Ramos (cell line): ENCODE data around the gene TOR1AIP2.

Experiments
- in situ Hi-C: fragments of 300-500 bp; cut with MboI; formaldehyde crosslinking; loops from one replicate; pipeline ENCODE4 v1.14.3; 2022; ENCODE audit warnings: low sequenced_read_pairs; ENCODE audit not compliant: unreplicated experiment

Gene TOR1AIP2

DNA sequence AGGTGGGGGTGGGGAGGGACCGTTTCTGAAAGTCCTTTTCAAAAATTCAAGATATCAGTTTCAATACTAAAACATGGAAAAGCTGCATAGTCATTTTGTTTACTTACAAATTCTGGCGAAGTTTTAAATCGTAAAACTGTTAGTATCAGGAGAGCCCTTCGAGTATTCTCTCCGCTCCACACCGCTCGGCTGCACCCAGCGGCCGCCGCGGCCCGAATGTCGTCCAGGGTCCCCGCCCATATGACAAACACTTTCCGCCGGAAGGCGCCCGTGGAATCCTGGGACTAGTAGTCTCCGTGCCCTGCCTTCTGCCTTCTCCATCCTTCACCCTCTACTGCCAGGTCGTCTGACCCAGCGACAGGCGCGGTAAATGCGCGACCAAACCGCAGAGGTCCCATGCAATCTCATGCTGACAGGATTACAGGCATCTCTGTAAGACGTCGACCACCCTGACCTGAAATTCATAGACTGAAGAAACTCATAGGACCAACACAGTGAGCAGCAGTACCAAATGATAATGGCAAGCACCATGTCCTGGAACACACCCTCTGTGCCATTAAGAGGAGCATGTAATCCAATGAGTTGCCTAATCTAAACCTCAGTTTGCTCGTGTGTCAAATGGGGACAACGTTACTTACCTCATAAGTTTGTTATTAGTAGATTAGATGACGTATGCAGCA is at the start of gene TOR1AIP2:
TSS of gene TOR1AIP2 (minus strand) at position 218 of the 680 bp plus-strand sequence. CDS start 25,138 bp downstream, outside the sequence.
- in situ Hi-C loops, result no loop called here

DNA sequence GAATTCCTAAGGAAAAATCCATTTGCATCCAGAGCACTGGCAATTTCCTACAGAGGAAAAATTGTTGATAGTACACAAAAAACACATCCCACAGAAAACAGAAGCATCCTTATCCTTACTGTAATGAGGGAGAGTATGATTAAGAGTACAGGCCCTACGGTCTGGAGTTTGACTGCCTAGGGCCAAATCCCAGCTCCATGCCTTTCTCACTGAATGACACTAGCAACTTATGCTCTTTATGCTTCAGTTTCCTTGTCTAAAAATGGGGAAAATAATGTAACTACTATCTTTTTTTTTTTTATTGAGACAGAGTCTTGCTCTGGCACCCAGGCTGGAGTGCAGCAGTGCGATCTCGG is 49.2 kb upstream of the TOR1AIP2 start:
- in situ Hi-C loops, result no loop called here

DNA sequence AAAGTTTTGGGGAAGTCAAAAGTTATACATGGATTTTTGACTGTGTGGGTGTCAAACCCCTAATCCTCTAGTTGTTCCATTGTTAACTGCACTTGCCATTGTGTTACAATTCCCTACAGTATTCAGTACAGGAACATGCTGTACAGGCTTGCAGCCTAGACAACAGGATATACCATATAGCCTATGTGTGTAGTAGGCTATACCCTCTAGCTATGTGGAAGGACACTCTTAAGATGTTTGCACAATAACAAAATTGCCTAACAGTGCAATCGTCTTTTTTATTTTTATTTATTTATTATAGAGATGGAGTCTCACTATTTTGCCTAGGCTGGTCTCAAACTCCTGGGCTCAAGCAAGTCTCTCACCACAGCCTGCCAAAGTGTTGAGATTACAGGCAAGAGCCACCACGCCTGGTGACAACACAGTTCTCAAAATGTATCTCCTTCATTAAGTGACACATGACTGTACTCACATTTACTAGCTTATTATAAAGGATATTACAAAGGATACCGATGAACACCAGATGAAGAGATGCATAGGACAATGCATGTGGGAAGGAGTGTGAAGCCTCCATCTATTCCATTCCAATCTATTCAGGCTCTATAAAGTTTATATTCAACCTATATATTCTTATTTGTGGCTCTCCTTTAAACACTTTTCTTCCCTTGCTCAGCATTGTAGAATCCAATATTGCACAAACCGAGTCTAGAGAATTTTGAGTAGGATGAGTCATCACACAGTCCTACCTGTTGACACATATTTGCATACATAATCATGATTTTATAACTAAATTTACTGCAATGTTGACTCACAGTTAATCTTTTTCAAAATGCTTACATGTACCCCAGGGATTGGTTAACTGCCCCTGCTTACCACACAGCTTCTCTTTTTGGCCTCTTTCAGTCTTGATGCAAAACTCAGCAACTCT is 48.6 kb upstream of the TOR1AIP2 start:
- in situ Hi-C loops, result no loop called here

DNA sequence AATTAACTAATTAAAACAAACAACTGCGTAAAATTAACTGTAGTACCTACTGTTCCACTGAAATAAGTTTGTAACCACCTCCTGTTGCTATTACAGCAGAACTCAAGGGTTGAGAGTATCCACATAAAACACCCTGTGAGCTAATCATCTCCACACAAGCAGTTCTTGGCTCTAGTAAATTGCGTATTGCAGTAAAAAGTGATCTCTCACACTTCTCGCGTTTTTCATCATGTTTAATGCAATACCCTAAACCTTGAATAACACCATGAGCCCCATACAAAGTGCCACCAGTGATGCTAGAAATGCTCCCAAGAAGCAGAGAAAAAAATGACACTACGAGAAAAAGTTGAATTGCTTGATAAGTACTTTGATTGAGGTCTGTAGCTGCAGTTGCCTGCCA is 47.7 kb upstream of the TOR1AIP2 start:
- in situ Hi-C loops, result no loop called here

DNA sequence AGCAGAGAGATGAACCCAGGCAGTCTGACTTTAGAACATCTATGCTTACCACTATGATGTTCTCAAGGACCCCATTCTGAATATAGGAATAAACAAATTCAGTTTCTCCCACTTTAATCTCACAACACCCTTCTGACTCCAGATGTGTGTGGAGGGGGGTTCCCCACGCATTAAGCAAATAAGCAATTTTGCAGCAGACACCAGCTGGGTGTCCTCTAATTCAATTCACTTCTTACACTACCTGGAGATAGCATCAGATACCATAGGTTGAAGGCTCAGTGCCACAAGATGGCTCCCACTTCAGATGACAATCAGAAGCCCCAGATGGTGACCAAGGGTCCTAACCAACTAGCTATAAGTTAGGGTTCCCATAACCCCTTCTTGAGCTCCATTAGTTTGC is 46.7 kb upstream of the TOR1AIP2 start:
- in situ Hi-C loops, result no loop called here

DNA sequence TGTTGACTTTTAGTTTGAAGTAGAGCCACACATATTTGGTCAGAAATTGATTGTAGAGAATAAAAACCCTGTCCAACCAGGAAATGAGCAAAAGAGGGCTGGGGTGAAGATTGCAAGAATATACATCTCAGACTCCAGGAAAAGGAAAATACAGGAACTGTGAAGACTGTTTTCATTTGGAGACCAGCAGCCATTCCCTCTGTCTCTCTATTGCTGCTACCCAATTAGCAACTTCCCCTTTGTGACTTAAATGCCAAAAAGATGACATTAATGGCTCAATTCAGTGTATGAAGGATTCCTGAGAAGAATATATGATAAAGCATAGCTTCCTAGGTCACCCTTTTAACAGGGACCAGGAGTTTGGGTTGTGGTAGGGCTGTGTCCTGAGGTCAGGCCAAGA is 45.4 kb upstream of the TOR1AIP2 start:
- in situ Hi-C loops, result no loop called here

DNA sequence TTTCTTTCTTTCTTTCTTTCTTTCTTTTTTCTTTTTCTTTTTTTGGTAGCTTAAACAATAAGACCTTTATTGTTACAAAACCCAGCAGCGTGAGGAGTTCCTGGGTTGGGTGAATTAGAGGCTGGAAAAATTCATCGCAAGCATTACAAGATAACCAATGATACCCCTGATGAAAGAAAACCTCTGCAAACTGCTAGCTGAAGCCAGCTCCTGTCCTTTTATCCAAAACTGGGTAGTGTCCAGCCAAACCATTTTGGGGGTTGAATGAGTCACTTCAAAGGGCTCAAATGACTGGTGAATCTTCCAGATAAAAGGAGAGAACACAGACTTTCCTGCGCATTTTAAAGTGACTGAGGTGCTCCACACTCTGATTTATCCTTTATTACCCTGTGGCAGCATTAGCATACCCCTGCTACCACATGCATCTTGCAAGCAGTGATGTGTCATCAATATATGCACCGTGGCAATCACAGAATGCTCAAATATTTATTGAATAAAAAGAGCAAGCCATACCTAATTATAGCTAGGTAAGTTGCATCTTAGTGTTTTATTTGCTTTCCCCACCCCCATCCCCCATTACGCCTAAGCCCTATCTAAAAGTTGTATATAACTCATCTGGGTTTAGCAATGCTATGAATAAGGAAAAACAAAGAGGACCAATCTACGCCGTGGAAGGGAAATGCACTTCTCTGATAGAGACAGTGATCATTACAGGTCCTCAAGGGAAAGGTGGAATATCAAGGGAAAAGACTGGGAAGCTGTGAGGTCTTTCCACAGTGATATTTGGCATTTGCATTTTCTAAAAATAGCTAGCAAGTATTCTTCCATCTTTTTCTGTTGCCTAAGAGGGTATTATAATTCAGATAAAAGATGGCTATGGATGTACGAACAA is 44.6 kb upstream of the TOR1AIP2 start:
- in situ Hi-C loops, result no loop called here

DNA sequence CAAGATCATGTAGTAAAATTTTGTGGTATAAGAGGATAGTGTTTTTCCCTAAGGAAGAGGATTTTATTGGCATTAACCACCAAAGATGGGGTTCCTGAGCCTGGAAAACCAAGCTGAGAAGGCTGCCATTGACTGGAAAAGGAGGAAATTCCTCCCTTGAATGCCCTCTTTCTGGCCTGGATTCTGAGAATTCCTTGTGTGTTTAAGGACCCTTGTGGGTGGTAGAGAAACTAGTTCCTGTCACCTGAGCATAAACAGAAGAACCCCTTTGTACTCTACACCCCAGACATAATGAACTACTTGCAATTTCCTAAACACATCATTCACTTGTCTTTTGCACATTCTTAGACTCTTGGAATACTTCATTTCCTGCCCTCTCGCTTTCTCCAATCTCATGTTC is 43.9 kb upstream of the TOR1AIP2 start:
- in situ Hi-C loops, result no loop called here

DNA sequence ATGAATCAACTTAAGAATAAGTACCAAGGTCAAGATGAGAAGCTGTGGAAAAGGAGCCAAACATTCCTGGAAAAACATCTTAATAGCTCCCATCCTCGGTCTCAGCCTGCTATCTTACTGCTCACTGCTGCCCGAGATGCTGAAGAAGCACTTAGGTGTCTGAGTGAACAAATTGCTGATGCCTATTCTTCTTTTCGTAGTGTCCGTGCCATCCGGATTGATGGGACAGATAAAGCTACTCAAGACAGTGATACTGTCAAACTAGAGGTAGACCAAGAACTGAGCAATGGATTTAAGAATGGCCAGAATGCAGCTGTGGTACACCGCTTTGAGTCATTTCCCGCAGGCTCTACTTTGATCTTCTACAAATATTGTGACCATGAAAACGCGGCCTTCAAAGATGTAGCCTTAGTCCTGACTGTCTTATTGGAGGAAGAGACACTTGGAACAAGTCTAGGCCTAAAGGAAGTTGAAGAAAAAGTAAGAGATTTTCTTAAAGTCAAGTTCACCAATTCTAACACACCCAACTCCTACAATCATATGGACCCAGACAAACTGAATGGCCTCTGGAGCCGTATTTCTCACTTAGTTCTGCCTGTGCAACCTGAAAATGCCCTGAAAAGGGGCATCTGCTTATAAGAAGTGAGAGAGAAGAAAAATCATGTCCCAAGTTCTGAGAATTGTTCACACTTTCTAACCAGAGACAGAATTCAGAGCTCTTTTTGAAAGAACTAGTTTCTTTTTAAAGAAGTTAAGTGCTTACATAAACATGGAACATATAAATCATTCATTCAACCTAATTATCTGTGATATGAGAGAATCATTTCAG is 40.2 kb upstream of the TOR1AIP2 start:
- in situ Hi-C loops, result no loop called here

DNA sequence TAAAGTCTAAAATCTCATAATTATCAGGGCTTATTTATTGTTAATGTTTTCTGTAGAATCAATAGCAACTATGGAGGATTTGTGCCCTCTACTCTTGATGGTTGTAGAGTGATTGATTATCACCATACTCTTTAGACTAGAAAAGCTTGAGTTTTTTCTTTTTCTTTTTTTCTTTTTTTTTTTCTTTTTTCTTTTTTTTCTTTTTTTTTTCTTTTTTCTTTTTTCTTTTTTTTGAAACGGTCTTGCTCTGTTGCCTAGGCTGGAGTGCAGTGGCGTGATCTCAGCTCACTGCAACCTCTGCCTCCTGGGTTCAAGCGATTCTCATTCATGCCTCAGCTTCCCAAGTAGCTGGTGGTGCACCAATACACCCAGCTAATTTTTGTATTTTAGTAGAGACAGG is 34.2 kb upstream of the TOR1AIP2 start:
- in situ Hi-C loops, result no loop called here

DNA sequence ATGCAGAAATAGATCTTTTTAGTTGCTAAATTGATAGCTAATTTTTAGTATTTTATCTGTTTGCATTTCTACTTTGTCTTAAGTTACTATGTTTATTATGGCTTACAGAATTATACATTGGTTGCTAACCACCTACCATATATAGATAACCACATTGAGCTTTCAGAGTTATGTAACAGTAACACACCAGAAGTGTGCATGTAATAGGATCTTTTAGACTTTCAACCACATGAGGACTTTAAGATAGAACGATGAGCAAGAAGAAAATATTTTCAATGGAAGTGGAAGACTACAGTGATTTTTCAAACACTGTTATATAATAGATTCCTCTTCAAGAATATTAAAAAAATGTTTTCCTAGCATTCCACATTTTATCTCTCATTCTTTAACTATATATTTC is 33.3 kb upstream of the TOR1AIP2 start:
- in situ Hi-C loops, result no loop called here

DNA sequence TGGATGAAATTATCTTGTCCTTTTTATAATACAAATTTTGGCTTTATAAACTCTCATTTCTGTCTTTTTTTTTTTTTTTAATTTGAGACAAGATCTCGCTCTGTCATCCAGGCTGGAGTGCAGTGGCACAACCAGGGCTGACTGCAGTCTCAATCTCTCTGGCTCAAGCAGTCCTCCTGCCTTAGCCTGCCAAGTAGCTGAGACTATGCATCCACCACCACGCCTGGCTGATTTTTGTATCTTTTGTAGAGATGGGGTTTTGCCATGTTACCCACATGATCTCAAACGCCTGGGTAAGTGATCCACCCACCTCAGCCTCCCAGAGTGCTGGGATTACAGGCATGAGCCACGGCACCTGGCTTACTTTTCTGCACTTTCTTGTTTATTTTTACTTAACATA is 12.0 kb upstream of the TOR1AIP2 start:
- in situ Hi-C loops, result no loop called here

DNA sequence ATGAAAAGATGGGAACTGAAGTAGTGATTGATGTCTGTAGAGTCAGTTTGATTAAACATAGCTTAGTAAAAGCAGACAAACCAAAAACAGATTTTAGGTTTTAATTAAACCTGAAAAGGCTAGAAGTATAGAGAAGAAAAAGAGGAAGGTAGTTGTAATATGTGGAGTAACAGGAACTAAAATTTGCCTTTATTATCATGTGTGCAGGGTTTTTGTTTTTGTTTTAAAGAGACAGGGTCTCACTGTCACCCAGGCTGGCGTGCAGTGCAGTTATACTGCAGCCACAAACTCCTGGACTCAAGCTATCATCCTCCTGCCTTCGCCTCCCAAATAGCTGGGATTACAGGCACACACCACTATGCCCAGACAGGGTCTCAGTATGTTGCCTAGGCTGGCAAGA is 10.5 kb upstream of the TOR1AIP2 start:
- in situ Hi-C loops, result no loop called here

DNA sequence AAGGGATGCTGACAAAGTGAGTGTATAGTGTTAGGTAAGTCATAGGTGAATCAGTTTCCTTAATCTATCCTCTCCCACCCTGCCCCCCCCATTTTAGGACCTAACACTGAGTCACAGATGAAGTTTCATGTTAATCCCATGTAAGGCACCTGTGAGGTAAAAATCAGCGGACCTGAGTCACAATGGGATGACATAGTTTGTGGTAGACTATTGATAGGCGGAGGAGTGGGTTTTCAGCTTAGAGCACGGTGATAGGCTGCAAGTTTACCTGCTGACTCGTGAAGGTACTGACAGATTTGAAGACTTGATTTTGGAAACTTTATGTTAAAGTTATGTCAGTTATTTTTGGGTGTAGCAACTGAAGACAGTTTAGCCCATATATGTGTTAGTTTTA is 6.1 kb upstream of the TOR1AIP2 start:
- in situ Hi-C loops, result no loop called here

DNA sequence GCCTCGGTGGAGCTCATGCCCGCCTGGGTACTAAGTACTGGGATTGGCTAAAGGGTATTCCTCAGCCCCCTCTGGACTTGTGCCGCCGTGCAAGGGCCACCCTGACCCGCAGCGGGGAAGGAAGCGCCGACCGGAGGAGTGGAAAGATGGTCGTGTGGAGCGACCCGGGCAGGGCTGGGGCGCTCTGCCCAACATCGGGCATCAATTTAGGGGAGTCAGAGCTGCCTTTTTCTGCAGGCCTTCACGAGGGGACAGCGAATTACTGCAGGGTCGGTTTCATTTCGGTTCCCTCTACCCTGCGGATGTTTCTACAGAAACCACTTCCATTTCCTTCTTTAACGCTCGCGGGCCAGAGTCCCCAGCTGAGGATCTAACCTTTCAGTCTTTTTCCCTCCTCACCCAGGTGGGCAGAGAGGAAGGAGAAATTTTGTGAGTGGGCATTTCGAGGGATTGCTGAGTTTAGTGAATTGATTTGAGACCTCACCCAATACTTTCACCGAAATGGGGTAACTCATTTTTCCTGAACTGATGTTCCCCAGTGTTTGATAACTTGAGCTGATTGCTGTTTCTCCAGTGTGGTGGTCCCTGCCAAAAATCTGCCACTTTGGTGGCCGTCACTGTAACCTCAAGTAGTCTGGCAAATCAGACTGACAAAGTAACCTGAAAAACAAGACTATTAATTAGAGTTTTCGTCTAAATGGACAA is 5.6 kb upstream of the TOR1AIP2 start:
- in situ Hi-C loops, result no loop called here

DNA sequence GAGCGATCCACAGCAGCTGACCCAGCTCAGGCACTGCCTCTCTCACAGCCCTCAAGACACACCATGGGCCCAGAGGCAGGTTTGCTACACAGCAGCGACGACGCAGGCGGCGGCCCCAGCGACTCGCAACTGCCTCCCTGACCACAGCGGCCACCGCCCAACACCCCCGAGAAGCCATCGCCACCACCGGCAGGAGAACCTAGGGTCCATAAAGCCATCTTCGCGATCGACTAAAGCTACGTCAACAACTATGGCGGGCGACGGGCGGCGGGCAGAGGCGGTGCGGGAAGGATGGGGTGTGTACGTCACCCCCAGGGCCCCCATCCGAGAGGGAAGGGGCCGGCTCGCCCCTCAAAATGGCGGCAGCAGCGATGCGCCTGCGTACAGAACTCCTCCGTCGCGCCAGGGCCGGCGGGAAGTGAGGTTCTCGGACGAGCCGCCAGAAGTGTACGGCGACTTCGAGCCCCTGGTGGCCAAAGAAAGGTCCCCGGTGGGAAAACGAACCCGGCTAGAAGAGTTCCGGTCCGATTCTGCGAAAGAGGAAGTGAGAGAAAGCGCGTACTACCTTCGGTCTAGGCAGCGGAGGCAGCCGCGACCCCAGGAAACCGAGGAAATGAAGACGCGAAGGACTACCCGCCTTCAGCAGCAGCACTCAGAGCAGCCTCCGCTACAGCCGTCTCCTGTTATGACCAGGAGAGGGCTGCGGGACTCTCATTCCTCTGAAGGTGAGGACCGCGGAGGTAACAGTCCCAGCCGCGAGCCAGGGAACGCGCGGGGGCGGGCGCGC is 4.8 kb upstream of the TOR1AIP2 start, which contains the start of gene TOR1AIP1:
TSS of gene TOR1AIP1 (plus strand) at position 33 of the 787 bp plus-strand sequence. CDS start at position 251, 218 bp downstream.
- in situ Hi-C loops, result no loop called here

DNA sequence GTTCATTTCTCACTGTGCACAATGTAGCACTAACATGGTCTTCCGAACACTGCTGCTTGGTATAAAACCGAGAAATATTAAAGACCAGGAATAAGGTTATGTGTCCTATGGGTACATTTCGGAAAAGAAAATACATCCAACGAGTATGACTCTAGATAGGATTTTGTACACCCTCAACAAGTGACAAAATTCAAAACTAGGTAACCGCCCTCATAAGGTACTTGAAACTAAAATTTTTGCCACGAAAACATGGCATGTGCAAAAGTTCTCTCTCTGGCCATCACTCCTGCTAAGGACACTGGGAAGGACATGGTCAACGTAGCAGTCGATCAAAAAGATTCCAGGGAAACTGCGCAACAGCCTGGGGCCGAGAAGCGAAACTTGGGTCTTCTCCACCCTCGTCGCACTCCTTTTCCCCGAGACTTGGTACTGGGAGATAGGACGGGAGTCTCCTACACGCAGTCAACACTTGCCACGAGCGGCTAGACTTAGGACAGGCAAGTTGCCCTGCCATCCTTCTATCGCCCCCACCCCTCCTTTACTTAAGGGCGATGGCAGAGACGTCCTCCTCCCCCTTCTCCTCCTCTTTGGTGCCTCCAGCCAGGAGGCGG is 4.1 kb upstream of the TOR1AIP2 start:
- in situ Hi-C loops, result no loop called here

DNA sequence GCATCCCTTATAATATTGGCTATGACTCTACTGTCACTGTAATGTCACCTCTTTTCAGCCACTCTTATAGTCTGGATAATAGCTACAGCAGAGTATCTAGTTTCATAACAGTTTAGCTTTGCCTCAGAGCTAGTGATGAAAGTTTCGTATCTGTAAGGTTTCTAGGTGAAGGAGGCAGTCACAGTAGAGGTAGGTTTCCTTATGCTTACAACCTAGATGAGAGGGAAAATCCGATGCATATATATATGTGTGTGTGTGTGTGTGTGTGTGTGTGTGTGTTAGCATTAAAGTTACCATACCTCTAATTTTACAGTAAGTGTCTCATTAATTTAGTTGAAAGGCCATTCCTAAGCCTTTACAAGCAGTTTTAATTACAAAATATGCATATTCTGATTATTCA is 2.2 kb upstream of the TOR1AIP2 start:
- in situ Hi-C loops, result no loop called here
